ENCODE data around the gene VSIR. TPM values are rescaled to one million over a fixed set of nuclear protein-coding genes. Genes with fewer than 3 reads are reported as not detected.

Gene VSIR
- total and polyA plus RNA-seq, 10 of the 15 experiments (the other 5 are each of a cell fraction or from before 2014, with no cell fraction given) = 0.19 to 12.5 (median 6.7) TPM

GRCh38 chr10:71727738-71728737 lies 45.3 kb downstream of the VSIR start:
- H3K27me3 ChIP-seq (replicated peaks in 1 of 2; ENCODE audit: control insufficient read depth in 2 of 2, insufficient read depth in 2 of 2, low read length in 1 of 2) = no peaks in the 10 kb centered on the region
- H3K9me3 ChIP-seq (replicated peaks; ENCODE audit: control insufficient read depth, insufficient read depth, low read length) = no peaks in the 10 kb centered on the region
- ATAC-seq (peak; percentile 76), FAIRE-seq (peak; percentile 90), DNase-seq (ENCODE audit: low read depth, low spot score) (peak; percentile 90)
- RAD21 ChIA-PET (ENCODE audit: unreplicated experiment) = interaction anchor here (0.6 to 4.4 kb wide), 9 partner anchors 15 to 84 kb away, joined by 3 to 19 read pairs (median 6); partner anchors contain the start of gene VSIR
- CTCF ChIA-PET = interaction anchor here (0.5 to 5.1 kb wide), 10 partner anchors 18 to 1336 kb away, joined by 3 to 40 read pairs (median 4); partner anchors contain the start of gene VSIR
- intact Hi-C loops (cut with micrococcal nuclease; ENCODE audit: unreplicated experiment) = loop anchor here (1.0 kb wide), 3 partner anchors 20 to 41 kb away; no protein-coding TSS in a partner anchor
- peaks cover 48% of the 10 kb centered on the region for H3K4me1 ChIP-seq (ENCODE audit: control insufficient read depth, insufficient read depth, low read length)
- POLR2A ChIA-PET = interaction anchor here (0.6 to 1.9 kb wide), 6 partner anchors 11 to 356 kb away, joined by 3 to 7 read pairs (median 5); partner anchors contain the start of gene VSIR
- H3K27ac ChIP-seq (ENCODE audit: control insufficient read depth, insufficient read depth) = peak overlapping the region; percentile 81
- peak overlapping the region; percentile 90 for H3K4me2 ChIP-seq (ENCODE audit: control insufficient read depth, insufficient read depth)
- peak overlapping the region; percentile 13; the same call in 1 of the 2 replicates for H3K4me3 ChIP-seq
- 9% methylated on average over 8 of the region's 8 CpGs for WGBS (ENCODE audit: insufficient coverage, insufficient replicate concordance, low lambda C conversion rate, missing lambda C conversion rate)
- no peaks in the 10 kb centered on the region for H4K20me1 ChIP-seq (ENCODE audit: control insufficient read depth, insufficient read depth)
- no TSS peak for BruUV-seq (replicated peaks)
- H3K79me2 ChIP-seq (ENCODE audit: control insufficient read depth, insufficient read depth, low read length) = no peaks in the 10 kb centered on the region
- peak overlapping the region; percentile 73 for H3K9ac ChIP-seq (ENCODE audit: control insufficient read depth, insufficient read depth, low read length)
- in situ Hi-C loops (cut with MboI) = no loop called here
- SMC1A ChIA-PET (ENCODE audit: uncharacterized antibody, unreplicated experiment) = interaction anchor here (0.6 to 5.4 kb wide), 12 partner anchors 16 to 84 kb away, joined by 3 to 33 read pairs (median 4); partner anchors contain the start of gene VSIR
- H2AFZ ChIP-seq (ENCODE audit: control insufficient read depth, low read depth, low read length) = peak overlapping the region; percentile 70
- no peaks in the 10 kb centered on the region for H3K36me3 ChIP-seq (ENCODE audit: control insufficient read depth in 2 of 2, insufficient read depth in 2 of 2, low read length in 1 of 2)
- no peak for TF ChIP-seq TBL1XR1 (IDR thresholded peaks at IDR 0.05; ENCODE audit: low read depth, low read length)
- TF ChIP-seq IKZF1 (conservative IDR thresholded peaks at IDR 0.05) = 0 out of 2 replicates have a peak, but pooled peaks have one; percentile 25
- 0 out of 2 replicates have a peak, but pooled peaks have one; percentile 32 for TF ChIP-seq ZNF687 (IDR thresholded peaks at IDR 0.05)
- TF ChIP-seq HDAC2 (IDR thresholded peaks at IDR 0.05) = no peak
- peak; percentile 39 for TF ChIP-seq SP1 (IDR thresholded peaks at IDR 0.05; ENCODE audit: low read depth, low read length)
- 0 out of 2 replicates have a peak, but pooled peaks have one; percentile 3 for TF ChIP-seq HDGF (IDR thresholded peaks at IDR 0.05)
- no peak for TF ChIP-seq MTA3 (IDR thresholded peaks at IDR 0.05; ENCODE audit: borderline replicate concordance, low read length)
- peak in 1 of 2 experiments; percentile 39; a peak in 2 of 4 replicates for TF ChIP-seq IKZF2 (IDR thresholded peaks at IDR 0.05)
- no peak for TF ChIP-seq TARDBP (IDR thresholded peaks at IDR 0.05; ENCODE audit: borderline replicate concordance)
- peak; percentile 8 for TF ChIP-seq PBX3 (IDR thresholded peaks at IDR 0.05; ENCODE audit: insufficient replicate concordance, low read depth, low read length)
- TF ChIP-seq MTA2 (IDR thresholded peaks at IDR 0.05; ENCODE audit: low read depth) = peak; percentile 17; the same call in 1 of the 2 replicates
- TF ChIP-seq ATF7 (IDR thresholded peaks at IDR 0.05; ENCODE audit: low read depth) = 0 out of 2 replicates have a peak, but pooled peaks have one; percentile 4
- 0 out of 2 replicates have a peak, but pooled peaks have one; percentile 5 for TF ChIP-seq HCFC1 (IDR thresholded peaks at IDR 0.05; ENCODE audit: low read length)
- peak; percentile 79 for TF ChIP-seq POLR2A (IDR thresholded peaks at IDR 0.05; ENCODE audit: low read depth, low read length)
- peak; percentile 69 for TF ChIP-seq YY1 (IDR thresholded peaks at IDR 0.05; ENCODE audit: low read depth, low read length)
